ENCODE data around the gene A2M.

GRCh38 chr12:9071518-9071917 lies 44.2 kb downstream of the A2M start:
- TF ChIP-seq CTCF (IDR thresholded peaks at IDR 0.05; ENCODE audit: low read depth, low read length, missing input control) = no peak
- TF ChIP-seq FOXA1 (IDR thresholded peaks at IDR 0.05) = no peak
- TF ChIP-seq JUND (IDR thresholded peaks at IDR 0.05) = no peak
- no peak for TF ChIP-seq TAF1 (conservative IDR thresholded peaks at IDR 0.05)
- no peak for TF ChIP-seq GABPA (IDR thresholded peaks at IDR 0.05 in 1 of 2, conservative IDR thresholded peaks at IDR 0.05 in 1 of 2)
- no peak for TF ChIP-seq MAX (IDR thresholded peaks at IDR 0.05)
- no peak for TF ChIP-seq ATF3 (IDR thresholded peaks at IDR 0.05)
- no peak for TF ChIP-seq REST (IDR thresholded peaks at IDR 0.05)

All from liver (tissue), 3 donors.